ENCODE results near the gene AOAH.

Gene AOAH

GRCh38 chr7:36723951-36724664 lies at the start of gene AOAH:
AOAH (minus strand) TSS chr7:36724494; CDS start chr7:36724148, 346 bp downstream.
- DNase-seq (ENCODE audit: low read depth in 1 of 2, low spot score in 1 of 2) = peak; percentile 32 to 44

- DNase-seq (ENCODE audit: low read depth in 1 of 2, low spot score in 1 of 2) = no peak
Observed at GRCh38 chr7:36766451-36766850, 42.2 kb upstream of the AOAH start.

- DNase-seq (ENCODE audit: low read depth in 1 of 2, low spot score in 1 of 2) = no peak
Observed at GRCh38 chr7:36765605-36766004, 41.3 kb upstream of the AOAH start.

GRCh38 chr7:36764929-36765328 lies 40.6 kb upstream of the AOAH start:
- DNase-seq (ENCODE audit: low read depth in 1 of 2, low spot score in 1 of 2) = no peak

GRCh38 chr7:36763132-36763816 lies 39.0 kb upstream of the AOAH start:
- no peak for DNase-seq (ENCODE audit: low read depth in 1 of 2, low spot score in 1 of 2)

- no peak for DNase-seq (ENCODE audit: low read depth in 1 of 2, low spot score in 1 of 2)
Observed at GRCh38 chr7:36762394-36762793, 38.1 kb upstream of the AOAH start.

GRCh38 chr7:36761835-36762234 lies 37.5 kb upstream of the AOAH start:
- no peak for DNase-seq (ENCODE audit: low read depth in 1 of 2, low spot score in 1 of 2)

- DNase-seq (ENCODE audit: low read depth in 1 of 2, low spot score in 1 of 2) = no peak
Observed at GRCh38 chr7:36760856-36761762, 36.8 kb upstream of the AOAH start.

GRCh38 chr7:36758879-36759278 lies 34.6 kb upstream of the AOAH start:
- DNase-seq (ENCODE audit: low read depth in 1 of 2, low spot score in 1 of 2) = no peak

- DNase-seq (ENCODE audit: low read depth in 1 of 2, low spot score in 1 of 2) = no peak
Observed at GRCh38 chr7:36755484-36755883, 31.2 kb upstream of the AOAH start.

GRCh38 chr7:36752026-36752711 lies 27.9 kb upstream of the AOAH start:
- no peak for DNase-seq (ENCODE audit: low read depth in 1 of 2, low spot score in 1 of 2)

GRCh38 chr7:36750451-36750850 lies 26.2 kb upstream of the AOAH start:
- no peak for DNase-seq (ENCODE audit: low read depth in 1 of 2, low spot score in 1 of 2)

GRCh38 chr7:36749282-36749960 lies 25.1 kb upstream of the AOAH start:
- DNase-seq (ENCODE audit: low read depth in 1 of 2, low spot score in 1 of 2) = no peak

GRCh38 chr7:36748017-36748487 lies 23.8 kb upstream of the AOAH start:
- no peak for DNase-seq (ENCODE audit: low read depth in 1 of 2, low spot score in 1 of 2)

GRCh38 chr7:36747280-36748016 lies 23.2 kb upstream of the AOAH start:
- no peak for DNase-seq (ENCODE audit: low read depth in 1 of 2, low spot score in 1 of 2)

GRCh38 chr7:36746347-36746746 lies 22.1 kb upstream of the AOAH start:
- DNase-seq (ENCODE audit: low read depth in 1 of 2, low spot score in 1 of 2) = no peak

- DNase-seq (ENCODE audit: low read depth in 1 of 2, low spot score in 1 of 2) = no peak
Observed at GRCh38 chr7:36742911-36743775, 18.8 kb upstream of the AOAH start.

- DNase-seq (ENCODE audit: low read depth in 1 of 2, low spot score in 1 of 2) = no peak
Observed at GRCh38 chr7:36741866-36742265, 17.6 kb upstream of the AOAH start.

GRCh38 chr7:36739351-36739750 lies 15.1 kb upstream of the AOAH start:
- no peak for DNase-seq (ENCODE audit: low read depth in 1 of 2, low spot score in 1 of 2)
